Measurements from ENCODE around the gene JUN. TPM values are rescaled to one million over a fixed set of nuclear protein-coding genes. Genes with fewer than 3 reads are reported as not detected.

Gene JUN
- total and polyA plus RNA-seq, 2 donors (not counting 3 experiments of a cell fraction or from before 2014, with no cell fraction given), result 88.3 to 89.3 TPM

DNA sequence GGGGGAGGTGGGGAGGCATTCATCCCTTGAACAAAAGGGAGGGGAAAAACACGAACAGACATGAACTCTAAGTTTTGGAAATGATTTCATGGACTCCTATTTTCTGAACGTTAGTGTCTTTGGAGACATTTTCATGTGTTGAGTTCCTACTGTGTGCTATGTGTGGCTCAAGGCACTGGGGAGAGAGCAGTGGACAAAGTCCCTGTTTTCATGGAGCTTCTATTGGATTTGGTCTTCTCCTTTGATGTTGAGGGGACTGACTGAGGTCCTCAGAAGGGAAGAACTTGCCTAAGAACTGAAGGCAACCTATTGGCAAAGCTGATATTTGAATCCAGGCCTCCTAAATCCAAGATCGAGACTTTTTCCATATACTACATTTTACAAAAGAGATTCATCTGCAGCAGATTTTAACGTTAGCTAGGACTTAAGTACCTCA, 30.4 kb downstream of the JUN start:
- BruUV-seq (replicated peaks), result no TSS peak
- no peak overlapping the region for H3K4me2 ChIP-seq (ENCODE audit: insufficient read depth, low read length)
- DNase-seq (ENCODE audit: low read depth, low spot score), result no peak
- H3K9ac ChIP-seq (replicated peaks; ENCODE audit: extremely low read depth, insufficient read depth, low read length), result no peak overlapping the region
- no peak overlapping the region for H3K4me3 ChIP-seq (replicated peaks in 1 of 3; ENCODE audit: insufficient read depth in 1 of 3, low read depth in 1 of 3, low read length in 3 of 3)
- no peak for FAIRE-seq
- TF ChIP-seq EZH2 (IDR thresholded peaks at IDR 0.05; ENCODE audit: borderline replicate concordance, low read depth, low read length, severe bottlenecking), result no peak
- TF ChIP-seq JUN (IDR thresholded peaks at IDR 0.05; ENCODE audit: borderline replicate concordance, insufficient read depth, insufficient read length, low read depth), result no peak
- no peak for TF ChIP-seq FOS (IDR thresholded peaks at IDR 0.05; ENCODE audit: borderline replicate concordance, insufficient read depth, low read length)
- no peak for TF ChIP-seq GATA2 (IDR thresholded peaks at IDR 0.05; ENCODE audit: insufficient read depth, insufficient read length, low read depth, low read length)
- no peak for TF ChIP-seq POLR2A (IDR thresholded peaks at IDR 0.05; ENCODE audit: low read depth, low read length)
- TF ChIP-seq POLR2AphosphoS5 (IDR thresholded peaks at IDR 0.05; ENCODE audit: insufficient read depth, low read depth, low read length), result no peak
- TF ChIP-seq, protein P1, sequence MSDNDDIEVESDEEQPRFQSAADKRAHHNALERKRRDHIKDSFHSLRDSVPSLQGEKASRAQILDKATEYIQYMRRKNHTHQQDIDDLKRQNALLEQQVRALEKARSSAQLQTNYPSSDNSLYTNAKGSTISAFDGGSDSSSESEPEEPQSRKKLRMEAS (IDR thresholded peaks at IDR 0.05; ENCODE audit: insufficient read depth, insufficient read length), result no peak
- TF ChIP-seq, protein P2, sequence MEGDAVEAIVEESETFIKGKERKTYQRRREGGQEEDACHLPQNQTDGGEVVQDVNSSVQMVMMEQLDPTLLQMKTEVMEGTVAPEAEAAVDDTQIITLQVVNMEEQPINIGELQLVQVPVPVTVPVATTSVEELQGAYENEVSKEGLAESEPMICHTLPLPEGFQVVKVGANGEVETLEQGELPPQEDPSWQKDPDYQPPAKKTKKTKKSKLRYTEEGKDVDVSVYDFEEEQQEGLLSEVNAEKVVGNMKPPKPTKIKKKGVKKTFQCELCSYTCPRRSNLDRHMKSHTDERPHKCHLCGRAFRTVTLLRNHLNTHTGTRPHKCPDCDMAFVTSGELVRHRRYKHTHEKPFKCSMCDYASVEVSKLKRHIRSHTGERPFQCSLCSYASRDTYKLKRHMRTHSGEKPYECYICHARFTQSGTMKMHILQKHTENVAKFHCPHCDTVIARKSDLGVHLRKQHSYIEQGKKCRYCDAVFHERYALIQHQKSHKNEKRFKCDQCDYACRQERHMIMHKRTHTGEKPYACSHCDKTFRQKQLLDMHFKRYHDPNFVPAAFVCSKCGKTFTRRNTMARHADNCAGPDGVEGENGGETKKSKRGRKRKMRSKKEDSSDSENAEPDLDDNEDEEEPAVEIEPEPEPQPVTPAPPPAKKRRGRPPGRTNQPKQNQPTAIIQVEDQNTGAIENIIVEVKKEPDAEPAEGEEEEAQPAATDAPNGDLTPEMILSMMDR (IDR thresholded peaks at IDR 0.05; ENCODE audit: extremely low read depth in 1 of 2, insufficient read depth in 1 of 2, low read depth in 1 of 2, low read length in 2 of 2), result no peak
- no peak for TF ChIP-seq MYC (IDR thresholded peaks at IDR 0.05; ENCODE audit: low read depth, low read length)
- H3K79me2 ChIP-seq (ENCODE audit: control insufficient read depth, insufficient read depth, low read length), result no peaks in the 10 kb centered on the region
- no peaks in the 10 kb centered on the region for H4K20me1 ChIP-seq (replicated peaks; ENCODE audit: control insufficient read depth, extremely low read depth, insufficient read depth, low read length)
- ChIA-PET POLR2A (no interaction called here), CTCF (interaction anchor here (1.3 to 4.0 kb wide), 4 partner anchors 10 to 20 kb away, joined by 5 to 31 read pairs (median 18); no protein-coding TSS in a partner anchor)
- no peak overlapping the region for H3K27ac ChIP-seq (ENCODE audit: insufficient read depth, low read depth, low read length)
- no peaks in the 10 kb centered on the region for H3K36me3 ChIP-seq (ENCODE audit: control insufficient read depth in 2 of 2, extremely low read depth in 1 of 2, insufficient read depth in 2 of 2, low read length in 2 of 2)
- H3K9me3 ChIP-seq (replicated peaks; ENCODE audit: control insufficient read depth, insufficient read depth, low read length), result no peaks in the 10 kb centered on the region
- no peak overlapping the region for H2AFZ ChIP-seq (ENCODE audit: low read depth, low read length)
- dilution Hi-C loops (cut with MboI; ENCODE audit: extremely low pct_ligation_motif_present, low sequenced_read_pairs), result no loop called here
- no peaks in the 10 kb centered on the region for H3K27me3 ChIP-seq (ENCODE audit: control insufficient read depth in 2 of 2, insufficient read depth in 2 of 2, low read length in 2 of 2)
- intact Hi-C loops (cut with micrococcal nuclease), result no loop called here
- peaks cover 51% of the 10 kb centered on the region for H3K4me1 ChIP-seq (ENCODE audit: control insufficient read depth, extremely low read depth, insufficient read depth, low read length)
- no peaks in the 10 kb centered on the region for H3K9me1 ChIP-seq (replicated peaks; ENCODE audit: control insufficient read depth, extremely low read depth, insufficient read depth, low read length)

Measured in endothelial cell of umbilical vein (primary cell).